Left lung (tissue), 10 donors: ENCODE results near the gene RAB20. TPM values are rescaled to one million over a fixed set of nuclear protein-coding genes. Genes with fewer than 3 reads are reported as not detected.

Experiments
- ATAC-seq: fragments of 200-7000 bp; cut with Tn5 transposase; one replicate; pipeline ENCODE4 v1.9.1; 2020; ENCODE audit warnings: moderate library complexity
- DNase-seq, 4 donors: peaks; one replicate each; pipeline ENCODE4 v3.0.0-alpha.2; 2013 to 2020
- H3K27ac ChIP-seq, 2 donors: fragments of 200-600 bp; sonication (generic) in 1 of 2; one replicate each; pipeline versions ENCODE4 v1.5.0 to v1.8.0; 2020 to 2021
- H3K27me3 ChIP-seq, 2 donors: fragments of 200-600 bp; sonication (generic) in 1 of 2; one replicate each; pipeline versions ENCODE4 v1.5.0 to v1.8.0; 2020 to 2021
- H3K36me3 ChIP-seq, 2 donors: fragments of 200-600 bp; sonication (generic) in 1 of 2; one replicate each; pipeline versions ENCODE4 v1.5.0 to v1.8.0; 2020 to 2021
- H3K4me1 ChIP-seq, 2 donors: fragments of 200-600 bp; one replicate each; pipeline ENCODE4 v1.8.0; 2021
- H3K4me3 ChIP-seq, 2 donors: fragments of 200-600 bp; sonication (generic) in 1 of 2; one replicate each; pipeline versions ENCODE4 v1.5.0 to v1.8.0; 2020 to 2021; ENCODE audit warnings: mild to moderate bottlenecking in 1 of 2
- H3K9me3 ChIP-seq, 2 donors: fragments of 200-600 bp; sonication (generic) in 1 of 2; one replicate each; pipeline versions ENCODE4 v1.5.0 to v1.8.0; 2020 to 2021
- intact Hi-C, 2 donors: fragments of 100-400 bp; cut with DNase I; formaldehyde crosslinking; loops; one replicate each; pipeline versions ENCODE4 v1.11.2 to v1.14.2; 2022
- polyA plus RNA-seq, 6 donors: library from polyadenylated mRNA; unstranded; fragments of 120-200 nt; gene quantifications; one replicate each; pipeline ENCODE4 v1.2.1, GENCODE V29; 2013; ENCODE audit not compliant: insufficient read length in 6 of 6
- total RNA-seq, 2 donors: library from RNA; stranded (reverse); fragmentation: NEBNext Ultra II Directional; extraction: Animal tissue kit (Norgen Biotek cat#: 25700); gene quantifications; one replicate each; pipeline ENCODE4 v1.2.1, GENCODE V29; 2021
- TF ChIP-seq, protein P1 (sequence below), 2 donors: fragments of 200-600 bp; sonication (generic) in 1 of 2; IDR thresholded peaks; one replicate each; pipeline versions ENCODE4 v1.5.0 to v1.8.0; 2021; ENCODE audit warnings: antibody characterized with exemption in 2 of 2
- donor health status: DM: no; HTN: yes; CAD: no.
- donor health status: DM: no; HTN: no; CAD: no.

Gene RAB20
- total and polyA plus RNA-seq, 8 donors, result 20.1 to 42.4 (median 21.3) TPM

DNA sequence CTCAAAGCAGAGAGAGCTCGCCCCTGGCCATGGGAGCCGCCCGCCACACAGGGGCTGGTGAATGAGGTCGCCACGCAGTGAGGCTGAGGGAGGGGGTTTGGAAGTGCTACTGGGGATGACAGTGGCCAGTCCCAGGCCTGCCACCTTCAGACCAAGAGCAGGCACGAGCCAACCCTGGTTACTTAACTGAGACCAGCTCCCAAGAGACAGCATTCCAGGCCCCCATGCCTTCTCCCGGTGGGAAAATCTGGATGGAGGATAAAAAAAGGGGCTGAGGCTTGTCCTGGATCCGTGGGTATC lies 43.3 kb downstream of the RAB20 start:
- H3K4me1 ChIP-seq, result peaks cover 21 to 63% of the 10 kb centered on the region in 2 donors
- H3K36me3 ChIP-seq, result peaks cover 0 to 31% of the 10 kb centered on the region in 2 donors
- intact Hi-C loops, result no loop called here
- peak overlapping the region in 1 of 2 donors; percentile 5 for H3K27ac ChIP-seq
- no peaks in the 10 kb centered on the region for H3K9me3 ChIP-seq
- TF ChIP-seq, protein P1, sequence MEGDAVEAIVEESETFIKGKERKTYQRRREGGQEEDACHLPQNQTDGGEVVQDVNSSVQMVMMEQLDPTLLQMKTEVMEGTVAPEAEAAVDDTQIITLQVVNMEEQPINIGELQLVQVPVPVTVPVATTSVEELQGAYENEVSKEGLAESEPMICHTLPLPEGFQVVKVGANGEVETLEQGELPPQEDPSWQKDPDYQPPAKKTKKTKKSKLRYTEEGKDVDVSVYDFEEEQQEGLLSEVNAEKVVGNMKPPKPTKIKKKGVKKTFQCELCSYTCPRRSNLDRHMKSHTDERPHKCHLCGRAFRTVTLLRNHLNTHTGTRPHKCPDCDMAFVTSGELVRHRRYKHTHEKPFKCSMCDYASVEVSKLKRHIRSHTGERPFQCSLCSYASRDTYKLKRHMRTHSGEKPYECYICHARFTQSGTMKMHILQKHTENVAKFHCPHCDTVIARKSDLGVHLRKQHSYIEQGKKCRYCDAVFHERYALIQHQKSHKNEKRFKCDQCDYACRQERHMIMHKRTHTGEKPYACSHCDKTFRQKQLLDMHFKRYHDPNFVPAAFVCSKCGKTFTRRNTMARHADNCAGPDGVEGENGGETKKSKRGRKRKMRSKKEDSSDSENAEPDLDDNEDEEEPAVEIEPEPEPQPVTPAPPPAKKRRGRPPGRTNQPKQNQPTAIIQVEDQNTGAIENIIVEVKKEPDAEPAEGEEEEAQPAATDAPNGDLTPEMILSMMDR (IDR thresholded peaks at IDR 0.05), result no peak
- ATAC-seq (no peak), DNase-seq (no peak)
- H3K27me3 ChIP-seq, result no peaks in the 10 kb centered on the region
- no peak overlapping the region for H3K4me3 ChIP-seq

DNA sequence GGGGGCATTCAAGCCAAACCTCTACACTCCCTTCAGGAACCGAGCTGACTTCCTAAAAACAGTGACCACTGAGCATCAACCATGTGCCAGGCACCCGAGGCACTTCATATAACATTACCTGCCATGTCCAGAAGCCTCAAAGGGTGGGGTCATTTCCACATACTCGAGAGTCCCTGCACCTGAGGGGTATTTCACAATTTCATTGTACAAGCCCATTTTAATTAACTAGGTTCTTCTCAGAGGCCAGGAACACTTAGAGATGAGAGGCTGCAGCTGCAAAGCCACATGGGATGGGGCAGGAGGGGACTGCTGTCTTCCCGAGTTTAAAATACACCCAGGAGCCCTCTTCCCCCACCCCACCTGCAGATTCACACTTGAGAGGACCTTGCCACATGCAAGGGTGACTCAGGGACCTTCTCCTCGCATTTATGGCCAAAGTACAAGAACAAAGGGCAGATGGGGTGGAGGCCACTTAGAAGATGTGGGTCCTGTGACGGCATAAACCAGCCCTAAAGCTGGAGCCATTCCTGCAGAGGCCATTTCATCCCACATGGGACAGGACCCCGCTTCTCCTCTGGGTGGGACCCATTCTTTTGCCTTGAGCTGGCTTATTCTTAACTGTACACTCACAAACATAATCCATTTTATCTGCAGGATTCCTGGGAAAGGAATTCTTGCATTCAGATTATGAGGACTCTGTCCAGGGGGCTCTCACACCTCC lies 43.9 kb downstream of the RAB20 start:
- H3K27me3 ChIP-seq, result no peaks in the 10 kb centered on the region
- peaks cover 0 to 31% of the 10 kb centered on the region in 2 donors for H3K36me3 ChIP-seq
- peaks cover 21 to 58% of the 10 kb centered on the region in 2 donors for H3K4me1 ChIP-seq
- intact Hi-C loops, result no loop called here
- TF ChIP-seq, protein P1 (IDR thresholded peaks at IDR 0.05), result no peak
- peak overlapping the region in 1 of 2 donors; percentile 5 for H3K27ac ChIP-seq
- peak; percentile 9 for ATAC-seq
- H3K9me3 ChIP-seq, result no peaks in the 10 kb centered on the region
- H3K4me3 ChIP-seq, result no peak overlapping the region
- DNase-seq, result no peak

DNA sequence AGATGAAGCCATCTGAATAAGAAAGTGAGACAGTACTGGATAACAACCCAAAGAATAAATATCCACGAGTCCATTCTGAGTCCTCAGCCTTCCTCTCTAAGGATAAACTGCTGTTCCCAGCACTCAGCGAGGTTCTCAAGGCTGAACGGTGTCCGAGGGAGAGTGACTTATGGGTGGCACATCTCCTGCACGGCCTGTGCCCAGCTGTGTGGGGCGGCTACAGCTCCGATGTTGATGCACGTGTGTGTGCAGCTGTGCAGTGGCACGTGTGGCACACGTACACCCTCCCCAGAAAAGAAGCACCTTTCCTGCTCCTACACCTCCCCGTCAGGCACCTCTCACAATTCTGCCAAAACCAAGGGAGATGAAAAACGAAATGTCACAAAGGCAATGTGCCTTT lies 45.0 kb downstream of the RAB20 start:
- H3K4me3 ChIP-seq, result no peak overlapping the region
- no peak overlapping the region for H3K27ac ChIP-seq
- peaks cover 3 to 42% of the 10 kb centered on the region in 2 donors for H3K36me3 ChIP-seq
- H3K9me3 ChIP-seq, result no peaks in the 10 kb centered on the region
- H3K27me3 ChIP-seq, result no peaks in the 10 kb centered on the region
- TF ChIP-seq, protein P1 (IDR thresholded peaks at IDR 0.05), result no peak
- H3K4me1 ChIP-seq, result peaks cover 19 to 47% of the 10 kb centered on the region in 2 donors
- ATAC-seq (no peak), DNase-seq (no peak)
- intact Hi-C loops, result no loop called here

DNA sequence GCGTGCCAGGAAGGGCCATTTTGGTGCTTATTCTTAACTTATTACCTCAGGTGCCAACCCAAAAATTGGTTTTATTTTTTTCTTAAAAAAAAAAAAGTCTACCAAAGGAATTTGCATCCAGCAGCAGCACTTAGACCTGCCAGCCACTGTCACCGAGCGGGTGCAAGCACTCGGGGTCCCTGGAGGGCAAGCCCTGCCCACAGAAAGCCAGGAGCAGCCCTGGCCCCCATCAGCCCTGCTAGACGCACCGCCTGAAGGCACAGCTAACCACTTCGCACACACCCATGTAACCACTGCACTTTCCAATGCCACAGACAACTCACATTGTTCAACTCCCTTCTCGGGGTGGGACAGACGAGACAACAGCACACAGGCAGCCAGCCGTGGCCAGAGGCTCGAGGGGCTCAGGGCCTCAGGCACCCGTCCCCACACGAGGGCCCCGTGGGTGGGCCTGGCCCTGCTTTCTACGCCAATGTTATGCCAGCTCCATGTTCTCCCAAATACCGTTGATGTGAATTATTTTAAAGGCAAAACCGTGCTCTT lies 49.3 kb downstream of the RAB20 start:
- no peaks in the 10 kb centered on the region for H3K27me3 ChIP-seq
- H3K4me3 ChIP-seq, result no peak overlapping the region
- peaks cover 3 to 74% of the 10 kb centered on the region in 2 donors for H3K36me3 ChIP-seq
- no peaks in the 10 kb centered on the region for H3K9me3 ChIP-seq
- intact Hi-C loops, result no loop called here
- DNase-seq (peak in 1 of 4 donors; percentile 70), ATAC-seq (no peak)
- TF ChIP-seq, protein P1 (IDR thresholded peaks at IDR 0.05), result no peak
- peaks cover 4 to 24% of the 10 kb centered on the region in 2 donors for H3K4me1 ChIP-seq
- H3K27ac ChIP-seq, result no peak overlapping the region

DNA sequence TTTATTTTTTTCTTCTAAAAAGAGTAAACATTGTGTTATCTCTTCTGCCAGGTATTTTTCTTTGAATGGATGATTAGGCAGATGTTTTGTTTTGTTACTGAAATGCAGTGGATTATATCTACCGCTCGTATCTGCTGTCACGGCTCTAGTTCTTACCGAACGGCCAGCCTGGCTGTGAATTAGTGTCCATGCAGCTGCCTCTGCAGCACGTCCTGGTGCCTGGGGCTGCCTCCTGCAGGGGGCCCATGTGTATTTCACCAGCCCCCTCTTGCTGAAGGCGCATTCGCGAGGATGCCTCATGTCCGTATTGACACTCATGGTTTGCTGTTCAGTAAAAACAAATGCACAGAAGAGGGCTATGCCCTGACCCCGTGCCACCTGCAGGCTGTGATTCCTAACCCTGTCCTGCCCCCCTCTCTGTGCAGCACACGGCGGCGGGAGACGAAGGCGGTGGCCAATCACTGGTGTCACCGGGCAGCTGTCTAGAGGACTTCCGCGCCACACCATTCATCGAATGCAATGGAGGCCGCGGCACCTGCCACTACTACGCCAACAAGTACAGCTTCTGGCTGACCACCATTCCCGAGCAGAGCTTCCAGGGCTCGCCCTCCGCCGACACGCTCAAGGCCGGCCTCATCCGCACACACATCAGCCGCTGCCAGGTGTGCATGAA lies 49.9 kb downstream of the RAB20 start:
- DNase-seq (peak in 1 of 4 donors; percentile 72), ATAC-seq (no peak)
- no peak overlapping the region for H3K4me3 ChIP-seq
- peaks cover 3 to 78% of the 10 kb centered on the region in 2 donors for H3K36me3 ChIP-seq
- intact Hi-C loops, result no loop called here
- H3K27ac ChIP-seq, result no peak overlapping the region
- no peaks in the 10 kb centered on the region for H3K27me3 ChIP-seq
- H3K4me1 ChIP-seq, result peaks cover 9 to 26% of the 10 kb centered on the region in 2 donors
- TF ChIP-seq, protein P1 (IDR thresholded peaks at IDR 0.05), result no peak
- H3K9me3 ChIP-seq, result no peaks in the 10 kb centered on the region
